ENCODE results near the gene SRSF6.

- TF ChIP-seq CTCF (IDR thresholded peaks at IDR 0.05; ENCODE audit: low read length) (no peak), EZH2 (IDR thresholded peaks at IDR 0.05; ENCODE audit: borderline replicate concordance, low read length) (no peak)
Observed at GRCh38 chr20:43508604-43509040, 50.9 kb downstream of the SRSF6 start.
